ENCODE data around the gene TRIM40.

Gene TRIM40, protein sequence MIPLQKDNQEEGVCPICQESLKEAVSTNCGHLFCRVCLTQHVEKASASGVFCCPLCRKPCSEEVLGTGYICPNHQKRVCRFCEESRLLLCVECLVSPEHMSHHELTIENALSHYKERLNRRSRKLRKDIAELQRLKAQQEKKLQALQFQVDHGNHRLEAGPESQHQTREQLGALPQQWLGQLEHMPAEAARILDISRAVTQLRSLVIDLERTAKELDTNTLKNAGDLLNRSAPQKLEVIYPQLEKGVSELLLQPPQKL

DNA sequence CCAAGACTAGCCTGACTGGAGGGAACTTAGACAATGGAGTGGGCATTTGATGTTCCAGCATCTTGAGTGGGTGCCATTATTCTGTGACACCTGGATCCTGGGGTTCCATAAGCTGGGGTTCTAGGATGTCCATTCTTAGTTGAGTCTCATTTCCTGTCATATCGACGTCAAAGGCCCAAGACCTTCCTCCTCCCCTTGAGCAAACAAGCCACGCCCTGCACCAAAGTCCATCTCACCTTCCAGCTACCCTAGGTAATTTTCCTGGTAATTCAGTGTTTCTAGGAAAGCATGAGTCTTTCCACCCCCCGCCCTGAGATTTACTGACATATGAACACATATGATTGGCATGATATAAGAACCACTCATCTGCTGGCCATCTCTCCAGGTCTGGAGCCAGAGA lies at the start of gene TRIM40:
Gene TRIM40 (plus strand): TSS at position 384 of the 400 bp plus-strand sequence. CDS start 897 bp downstream, outside the sequence.
- no peak for DNase-seq

DNA sequence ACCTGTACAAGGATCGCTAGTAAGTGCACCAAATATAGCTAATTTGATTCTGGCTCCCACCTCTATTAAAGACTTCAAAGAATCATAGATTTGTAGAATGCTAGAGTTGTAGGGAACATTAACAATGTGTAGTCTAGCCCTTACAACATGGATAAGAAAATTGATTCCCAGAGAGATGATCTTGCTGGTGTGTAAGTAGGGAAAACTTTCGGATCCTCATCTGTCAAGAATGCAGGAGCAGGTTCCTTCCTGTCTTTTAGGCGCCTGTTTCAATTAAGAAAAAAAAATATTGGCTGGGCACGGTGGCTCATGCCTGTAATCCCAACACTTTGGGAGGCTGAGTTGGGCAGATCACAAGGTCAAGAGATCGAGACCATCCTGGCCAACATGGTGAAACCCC lies 48.1 kb upstream of the TRIM40 start:
- no peak for DNase-seq

DNA sequence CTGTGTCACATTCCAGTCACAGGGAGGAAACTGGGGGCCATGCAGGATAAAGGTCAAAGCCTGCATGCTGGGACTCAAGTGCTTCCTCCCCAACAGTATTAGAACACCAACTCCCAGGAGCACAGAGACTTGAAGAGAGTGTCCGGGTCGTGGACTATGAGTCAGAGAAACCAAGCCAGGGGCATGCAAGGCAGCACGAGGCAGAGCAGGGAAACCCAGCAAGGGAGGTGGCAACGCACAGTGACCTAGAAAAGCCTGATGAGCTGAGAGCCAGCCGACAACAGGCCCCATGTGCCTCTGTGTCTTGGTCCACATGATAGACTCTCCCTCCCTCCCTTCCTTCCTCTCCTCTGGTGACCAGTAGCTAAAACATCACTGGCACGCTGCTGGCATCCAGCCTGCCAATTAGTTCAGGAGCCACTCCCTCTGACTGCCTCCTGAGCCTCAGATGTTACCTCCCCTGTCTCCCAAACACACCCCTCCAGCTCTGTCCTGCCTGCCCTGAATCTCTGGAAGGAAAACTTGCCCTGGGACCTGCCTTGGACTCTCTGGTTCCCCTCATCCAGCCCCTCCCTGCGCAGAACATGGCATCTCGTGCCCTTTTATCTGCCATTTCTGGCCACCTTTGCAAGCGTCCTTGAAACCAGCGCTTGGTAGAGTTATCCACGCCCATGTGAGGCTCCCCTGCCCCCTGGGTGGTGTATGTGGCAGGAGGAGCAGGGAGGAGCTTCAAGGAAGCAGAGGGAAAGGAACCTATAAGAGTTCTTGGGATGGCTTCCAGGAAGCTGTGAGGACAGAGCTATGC lies 44.2 kb upstream of the TRIM40 start:
- DNase-seq = no peak

DNA sequence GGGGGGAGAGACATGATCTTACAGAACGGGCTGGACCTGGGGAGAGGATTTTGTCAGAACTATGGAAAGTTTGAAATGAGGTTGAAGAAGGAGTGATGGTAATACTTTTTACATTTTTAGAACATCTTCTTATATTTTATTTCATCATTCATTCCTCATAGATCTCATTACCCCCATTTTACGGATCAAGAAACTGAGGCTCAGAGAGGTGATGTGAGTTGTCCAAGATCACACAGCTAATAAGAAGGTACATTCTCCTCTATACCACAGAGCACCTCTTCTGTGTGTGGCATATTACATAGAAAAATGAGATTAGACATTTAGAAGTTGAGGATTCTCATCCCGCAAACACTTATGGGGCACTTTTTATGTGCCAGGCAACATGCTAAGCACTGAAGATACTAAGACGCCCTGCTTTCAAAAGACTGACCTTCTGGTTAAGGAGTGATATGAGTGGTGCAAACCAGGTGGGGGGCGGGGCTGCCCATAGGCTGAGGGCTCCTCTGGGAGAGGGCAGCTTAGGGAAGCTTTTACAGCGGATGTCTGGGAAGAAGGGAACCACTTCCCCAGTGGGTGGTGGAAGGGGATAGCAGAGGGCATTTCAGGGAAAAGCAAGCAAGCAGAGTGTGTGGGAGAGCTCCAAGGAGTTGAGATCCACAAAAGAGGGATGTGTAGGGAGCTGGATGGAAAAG lies 42.9 kb upstream of the TRIM40 start:
- no peak for DNase-seq

- DNase-seq = no peak
These were observed 41.8 kb upstream of the TRIM40 start for GRCh38 chr6:30093951-30094661.

GRCh38 chr6:30096829-30097228 lies 39.1 kb upstream of the TRIM40 start:
- DNase-seq = no peak

DNA sequence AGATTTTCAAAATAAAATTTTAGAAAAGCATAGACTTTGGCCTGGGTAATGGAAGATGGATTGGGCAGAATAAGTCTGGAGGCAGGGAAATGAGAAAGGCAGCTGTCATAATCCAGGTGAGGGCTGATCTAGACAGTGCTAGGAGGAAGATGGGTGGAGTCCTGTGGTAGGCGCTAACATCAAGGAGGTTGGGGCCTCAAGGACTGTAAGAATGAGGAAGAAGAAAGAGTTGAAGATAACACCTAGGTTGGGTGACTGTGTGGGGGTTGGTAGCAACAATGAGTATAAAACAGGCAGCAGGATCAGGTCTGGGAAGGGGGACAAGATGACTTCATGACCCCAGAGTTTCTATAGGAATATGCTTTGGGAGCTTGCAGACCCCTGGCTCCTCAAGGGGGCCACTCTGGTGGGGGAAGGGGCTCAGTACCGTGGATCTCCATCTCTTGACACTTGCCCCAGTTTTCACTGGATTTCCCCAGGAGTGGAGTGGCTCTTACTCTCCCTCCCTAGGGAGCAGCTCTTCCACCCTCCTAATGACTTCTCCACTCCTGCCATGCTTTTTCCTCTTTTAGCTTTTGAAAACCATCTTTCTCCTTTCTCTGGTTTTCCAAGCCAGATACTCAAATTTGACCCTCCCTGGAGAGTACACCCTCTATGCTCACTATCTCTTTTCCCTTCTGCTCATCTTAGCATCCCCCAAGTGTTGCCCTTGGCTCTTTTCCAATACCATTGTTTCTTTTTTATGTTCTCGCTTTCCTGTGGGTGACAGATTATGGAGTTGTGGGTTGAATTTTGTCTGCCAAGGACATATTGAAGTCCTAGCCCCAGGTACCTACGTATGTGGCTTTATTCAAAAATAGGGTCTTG lies 37.8 kb upstream of the TRIM40 start:
- DNase-seq = no peak

- no peak for DNase-seq
These were observed 35.8 kb upstream of the TRIM40 start for GRCh38 chr6:30100154-30100553.

DNA sequence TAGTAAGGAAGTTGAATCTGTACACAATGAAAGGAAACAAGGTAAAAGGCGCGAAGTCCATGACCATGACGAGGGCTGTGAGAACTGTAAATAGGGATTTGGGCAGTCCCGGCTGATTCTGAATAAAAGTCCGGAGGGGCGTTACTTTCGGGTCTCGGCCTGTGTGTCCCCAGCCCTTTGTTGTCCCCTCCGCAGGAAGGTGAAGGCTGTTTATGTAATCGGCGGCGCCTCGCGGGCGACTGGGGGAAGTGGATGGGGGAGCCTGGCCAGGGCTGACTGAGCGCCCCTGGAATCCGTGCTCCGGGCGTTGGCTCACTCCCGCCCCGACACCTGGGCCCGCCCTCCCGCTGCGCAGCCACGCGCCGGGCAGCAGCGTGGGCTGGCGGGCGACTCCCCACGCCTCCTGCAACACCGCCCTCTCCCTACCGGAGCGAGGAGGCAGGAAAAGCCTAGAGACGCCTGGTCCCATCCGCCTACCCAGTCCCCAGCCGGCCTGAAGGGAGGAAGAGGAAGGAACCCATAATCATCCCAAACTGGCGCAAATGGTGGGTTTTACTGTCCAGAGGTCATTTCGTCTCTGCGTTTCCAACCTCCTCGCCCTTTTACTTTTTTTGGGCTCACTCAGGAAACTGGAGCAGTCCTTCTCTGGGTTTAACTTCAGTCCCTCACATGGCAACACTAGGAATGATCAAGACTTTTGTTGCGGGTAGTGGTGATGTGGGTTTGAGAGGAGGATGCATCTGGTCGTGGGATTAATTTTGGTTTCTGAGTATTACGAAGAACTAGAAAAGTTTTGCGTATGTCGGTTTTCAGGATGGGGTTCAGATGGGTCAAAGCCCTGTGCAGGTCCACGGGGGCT lies 35.1 kb upstream of the TRIM40 start:
- DNase-seq = no peak

DNA sequence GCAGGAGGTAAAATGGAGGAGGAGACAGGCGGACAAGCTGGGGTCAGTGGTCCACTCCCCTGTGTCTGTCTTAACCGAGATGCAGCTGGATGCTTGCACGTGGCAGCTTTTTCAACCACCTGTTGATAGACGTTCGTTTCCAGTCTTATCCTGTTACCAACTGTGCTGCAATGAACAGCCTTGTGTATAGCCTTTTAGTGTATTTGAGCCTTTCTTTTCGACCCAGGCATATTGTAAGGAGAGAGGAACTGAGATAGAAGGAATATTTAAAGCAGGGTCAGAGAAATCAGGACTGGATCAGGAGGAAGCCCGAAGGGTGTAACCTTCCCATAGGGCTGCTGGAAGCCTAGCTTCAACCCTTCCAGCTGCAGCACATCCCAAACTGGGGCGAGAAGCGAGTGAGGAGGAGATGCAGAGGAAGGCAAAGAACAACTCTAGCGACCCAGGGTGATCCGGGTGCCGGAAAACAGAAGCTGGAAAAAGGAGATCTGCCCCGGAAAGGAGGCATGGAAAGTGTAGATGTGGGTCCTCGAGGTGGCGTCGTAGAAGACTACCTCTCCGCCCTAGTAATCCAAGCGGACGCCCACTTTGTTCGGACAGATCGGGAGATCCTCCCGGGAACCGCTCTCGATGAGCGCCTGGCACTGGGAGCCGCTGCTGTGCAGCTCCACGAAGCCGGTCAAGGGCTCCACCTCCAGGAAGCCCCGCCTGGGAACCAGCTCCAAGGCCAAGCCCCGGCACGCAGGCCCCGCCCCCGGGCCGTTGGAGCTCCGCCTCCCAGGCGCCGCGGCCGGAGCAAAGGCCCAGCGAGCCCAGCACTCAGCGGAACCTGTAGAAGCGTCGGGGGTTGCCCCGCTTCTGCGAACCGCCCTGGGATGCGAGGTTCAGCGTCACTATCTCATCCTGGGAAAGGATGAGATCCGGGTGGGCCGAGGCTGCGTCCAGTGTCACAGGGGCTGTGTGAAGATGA lies 34.2 kb upstream of the TRIM40 start:
- peak; percentile 61 for DNase-seq

DNA sequence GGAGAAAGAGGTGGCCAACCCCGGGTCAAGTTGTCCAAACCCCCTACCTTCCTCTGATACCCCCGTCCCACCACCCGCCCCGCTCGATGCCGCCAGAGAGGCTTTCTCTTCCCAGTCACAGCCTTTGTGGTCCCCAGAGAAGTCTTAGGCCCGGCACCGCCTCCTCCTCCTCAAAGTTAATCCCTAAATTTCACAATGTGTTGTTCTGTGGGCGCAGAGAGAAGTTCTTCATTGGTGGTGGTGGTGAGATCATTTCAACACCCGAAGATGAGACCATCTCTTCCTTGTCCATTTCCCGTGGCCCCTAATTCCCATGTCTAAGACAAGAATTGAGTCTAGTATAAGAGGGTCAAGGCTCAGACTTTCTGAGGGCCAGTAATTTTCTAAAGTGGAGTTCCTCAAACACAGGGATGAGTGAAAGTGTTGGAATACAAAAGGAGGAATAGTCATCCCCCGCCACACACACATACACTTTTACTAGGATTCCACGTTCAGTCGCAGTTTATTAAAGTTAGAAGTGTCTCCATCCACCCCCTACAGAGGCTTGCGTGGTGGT lies 33.4 kb upstream of the TRIM40 start:
- DNase-seq = no peak

DNA sequence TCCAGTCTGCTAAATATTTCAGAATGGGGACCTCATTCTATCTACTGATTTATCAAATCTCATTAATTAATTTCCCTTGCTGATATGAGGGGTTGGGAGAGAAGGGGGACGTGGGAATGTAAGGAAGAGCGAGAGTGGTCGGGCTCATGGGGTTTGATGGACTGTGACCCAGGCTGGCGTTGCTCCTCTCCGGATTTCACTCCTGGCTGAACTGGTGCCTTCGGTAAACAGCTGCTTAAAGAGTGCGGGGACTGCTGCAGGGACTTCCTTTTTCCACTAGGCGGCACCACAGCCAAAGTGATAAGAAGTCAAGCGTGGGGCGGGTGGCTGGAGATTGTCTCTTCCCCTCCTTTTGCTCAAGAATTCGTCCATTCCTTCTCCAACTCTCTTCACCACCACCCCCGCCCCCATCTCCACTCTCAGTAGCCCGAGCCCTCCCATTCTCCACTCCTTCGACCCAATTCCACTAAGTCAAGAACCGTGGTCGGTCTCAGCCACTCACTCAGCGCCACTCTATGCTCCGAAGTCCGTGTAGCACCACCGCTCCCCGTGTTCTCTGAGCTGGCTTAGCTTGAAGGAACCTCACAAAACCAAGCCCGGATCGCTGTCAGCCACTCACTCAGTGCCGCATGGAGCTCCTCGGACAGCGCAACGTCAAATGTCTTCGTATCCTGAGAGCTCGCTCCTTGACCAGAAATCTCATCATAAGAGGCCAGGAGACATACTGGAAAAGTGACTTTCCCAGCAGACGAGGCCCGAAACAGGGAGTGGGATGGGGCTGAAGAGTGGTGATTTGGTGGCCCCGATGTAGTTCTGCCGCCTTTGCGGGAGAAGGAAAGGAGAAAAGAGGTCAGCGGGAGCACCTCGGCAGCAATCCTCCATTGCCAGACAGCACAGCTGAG lies 32.7 kb upstream of the TRIM40 start:
- peak; percentile 85 for DNase-seq

DNA sequence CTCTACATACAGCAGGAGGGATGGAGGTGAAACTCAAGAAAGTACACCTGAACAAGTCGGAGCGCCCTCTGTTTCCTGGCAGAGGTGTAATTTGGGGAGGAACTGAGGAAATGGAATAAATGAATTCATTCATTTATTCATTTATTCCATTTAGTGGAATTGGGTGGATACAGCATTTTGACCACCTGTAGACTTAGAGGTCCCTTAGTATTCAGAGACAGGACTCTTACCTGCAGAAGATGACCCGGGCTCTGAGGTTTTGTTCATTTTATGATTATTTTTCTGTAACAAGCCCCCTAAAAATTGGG lies 32.1 kb upstream of the TRIM40 start:
- DNase-seq = no peak

- no peak for DNase-seq
These were observed 31.3 kb upstream of the TRIM40 start for GRCh38 chr6:30104661-30105060.

- DNase-seq = no peak
These were observed 24.6 kb upstream of the TRIM40 start for GRCh38 chr6:30111266-30111856.

DNA sequence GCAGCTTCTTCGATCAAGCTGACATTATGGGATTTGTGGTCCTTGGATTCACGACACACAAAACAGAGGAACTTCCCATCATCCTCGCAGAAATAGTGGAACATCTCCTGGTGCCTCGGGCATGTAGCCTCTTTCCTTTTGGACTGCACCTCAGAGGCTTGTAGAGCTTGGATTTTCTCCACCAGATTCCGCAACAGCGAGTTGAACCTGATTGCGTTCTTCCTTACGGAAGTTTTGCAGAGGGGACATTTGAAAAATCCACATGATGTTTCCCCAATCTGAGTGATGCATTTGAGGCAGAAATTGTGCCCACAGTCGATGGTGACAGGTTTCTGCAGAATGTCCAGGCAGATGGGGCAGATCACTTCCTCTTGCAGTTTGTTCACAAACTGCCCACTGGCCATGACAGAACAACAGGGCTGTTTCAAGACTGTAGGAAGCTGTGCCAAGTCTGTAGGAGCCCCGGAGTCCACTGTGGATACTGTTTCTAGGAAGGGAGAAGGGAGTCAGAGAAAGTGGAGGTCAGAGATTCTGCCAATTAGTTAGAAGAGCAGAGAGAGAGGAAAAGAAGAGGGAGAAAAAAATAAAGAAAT lies 23.4 kb upstream of the TRIM40 start:
- DNase-seq = no peak

- DNase-seq = no peak
These were observed 22.8 kb upstream of the TRIM40 start, which contains the start of gene TRIM31 for GRCh38 chr6:30113003-30113759. TRIM31 (minus strand) TSS chr6:30113090; CDS start chr6:30112805, 285 bp downstream.
